Anterior cingulate cortex (tissue), 58 donors: ENCODE measurements around the gene SLC44A3.
A peak's percentile ranks its signal among the peaks of the same experiment; 100 is the strongest.
"Not testable (repeated sequence)": the region's sequence is repeated elsewhere in the genome, so short reads cannot be mapped to it uniquely, and the experiment has no call there.

Experiments used
- DNase-seq, 58 donors: peaks; one replicate each; lab custom pipeline; 2025; lab: John Stamatoyannopoulos, UW

Gene SLC44A3

DNA sequence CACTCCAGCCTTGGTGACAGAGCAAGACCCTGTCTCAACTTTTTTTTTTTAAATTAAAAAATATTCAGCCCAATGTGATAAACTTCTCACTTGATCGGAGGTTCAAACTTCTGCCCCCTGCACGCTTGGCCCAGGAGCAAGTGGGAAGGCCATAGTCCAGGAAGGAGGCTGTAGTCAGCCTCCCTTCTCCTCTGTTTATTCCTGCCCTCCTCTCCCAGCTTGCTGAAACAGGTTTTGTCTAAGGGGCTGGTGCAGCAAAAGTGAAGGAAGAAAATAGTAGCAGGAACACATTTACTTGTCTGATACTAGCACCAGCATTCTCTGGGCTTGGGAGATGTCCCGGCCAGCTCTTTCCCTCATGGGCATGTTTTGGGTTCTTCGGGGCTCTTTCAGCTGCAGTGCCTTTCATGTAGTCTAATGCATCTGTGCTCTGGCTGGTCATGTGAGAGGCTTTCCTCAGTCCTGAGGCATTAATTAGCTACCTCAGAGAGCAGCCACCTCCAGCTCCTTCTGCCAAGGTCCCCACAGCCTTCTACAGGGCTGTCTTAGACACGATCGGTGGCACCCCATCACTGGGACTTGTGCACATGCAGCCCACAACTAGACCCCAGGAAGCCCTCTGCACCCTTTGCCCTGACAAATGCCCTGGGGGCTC lies 12.9 kb downstream of the SLC44A3 start:
- DNase-seq, result no peak

DNA sequence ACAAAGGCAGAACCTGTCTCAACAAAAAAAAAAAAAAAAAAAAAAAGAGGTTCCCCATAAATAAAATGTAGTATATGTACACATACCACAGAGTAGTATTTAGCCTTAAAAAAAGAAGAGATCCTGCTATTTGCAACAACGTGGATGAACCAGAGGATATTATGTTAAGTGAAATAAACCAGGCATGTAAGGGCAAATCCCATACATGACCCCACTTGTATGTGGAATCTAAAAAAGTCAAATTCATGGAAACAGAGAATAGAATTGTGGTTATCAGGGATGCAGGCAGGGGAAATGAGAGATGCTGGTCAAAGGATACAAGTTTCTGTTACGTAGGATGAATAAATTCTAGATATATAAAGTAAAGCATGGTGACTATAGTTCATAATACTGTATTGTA lies 16.7 kb downstream of the SLC44A3 start:
- DNase-seq, result no peak

DNA sequence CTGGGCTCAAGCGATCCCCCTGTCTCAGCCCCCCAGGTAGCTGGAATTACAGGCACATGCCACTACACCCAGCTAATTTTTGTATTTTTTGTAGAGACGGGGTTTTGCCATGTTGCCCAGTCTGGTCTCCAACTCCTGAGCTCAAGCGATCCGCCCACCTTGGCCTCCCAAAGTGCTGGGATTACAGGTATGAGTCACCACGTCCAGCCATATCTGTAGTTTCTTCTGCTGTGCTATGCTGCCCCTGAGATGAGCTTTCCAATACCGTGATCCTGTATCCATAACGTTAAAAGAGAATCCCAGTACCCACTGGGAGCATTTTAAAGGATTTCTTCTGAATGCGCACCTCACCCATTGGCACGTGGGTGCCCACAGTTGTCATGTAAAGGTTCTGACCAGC lies 20.2 kb downstream of the SLC44A3 start:
- DNase-seq, result not testable (repeated sequence)

DNA sequence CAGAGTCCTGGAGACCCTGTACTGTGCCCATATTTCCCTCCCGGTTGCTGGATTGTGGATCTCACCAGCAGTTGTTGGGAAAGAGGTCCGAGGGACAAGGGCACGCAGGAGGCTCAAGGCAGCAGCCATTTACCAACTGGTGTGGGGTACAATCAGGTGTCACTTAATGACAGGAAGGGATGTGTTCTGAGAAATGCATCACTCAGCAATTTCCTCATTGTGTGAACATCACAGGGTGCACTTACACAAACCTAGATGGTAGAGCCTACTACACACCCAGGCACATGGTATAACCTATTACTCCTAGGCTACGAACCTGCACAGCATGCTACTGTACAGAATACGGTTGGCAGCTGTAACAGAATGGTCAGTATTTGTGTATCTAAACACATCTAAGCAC lies 20.7 kb downstream of the SLC44A3 start:
- no peak for DNase-seq

DNA sequence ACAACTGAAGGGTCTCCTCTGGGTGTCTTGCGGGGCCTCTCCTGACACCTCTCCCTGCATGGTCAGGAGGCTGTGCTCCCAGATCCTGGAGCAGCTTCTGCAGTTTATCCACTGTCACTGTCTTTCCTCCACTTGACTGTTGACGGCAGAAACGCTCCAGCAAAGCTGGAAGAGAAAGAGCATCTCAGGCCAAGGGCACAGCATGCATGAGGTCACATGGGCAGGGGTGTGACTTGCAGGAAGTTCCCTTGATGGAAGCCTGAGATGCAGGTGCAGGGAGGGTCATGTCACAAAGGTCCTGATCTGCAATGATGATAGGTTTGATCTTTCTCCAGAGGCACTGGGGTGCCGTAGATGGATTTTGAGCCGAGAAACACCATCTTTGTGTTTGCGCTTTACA lies 23.3 kb downstream of the SLC44A3 start:
- DNase-seq, result no peak

DNA sequence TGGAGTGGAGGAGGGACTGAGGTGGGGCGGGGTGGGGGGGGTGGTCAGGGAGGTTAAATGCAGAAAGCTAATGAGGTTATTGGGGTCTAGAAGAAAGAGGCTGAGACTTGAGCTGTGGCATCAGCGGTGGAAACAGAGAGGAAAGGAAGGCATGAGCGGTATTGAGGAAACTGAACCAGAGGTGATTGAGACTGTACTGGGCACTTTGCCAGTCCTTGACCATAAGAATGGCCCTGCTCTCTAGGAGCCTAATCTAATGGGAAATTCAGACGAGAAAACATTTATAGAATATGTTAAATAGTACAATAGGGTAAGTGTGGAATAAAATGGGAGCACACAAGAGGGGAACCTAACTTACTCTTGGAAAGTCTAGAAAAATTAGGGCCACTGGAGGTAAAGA lies 23.7 kb downstream of the SLC44A3 start:
- DNase-seq, result no peak

- no peak for DNase-seq
Measured at GRCh38 chr1:94846308-94846707, 26.2 kb downstream of the SLC44A3 start.

- DNase-seq, result peak in 24 of 58 donors; percentile 5 to 58 (median 24)
Measured at GRCh38 chr1:94851571-94851970, 31.4 kb downstream of the SLC44A3 start.

- no peak for DNase-seq
Measured at GRCh38 chr1:94852788-94853187, 32.6 kb downstream of the SLC44A3 start.

- peak in 55 of 58 donors; percentile 45 to 88 (median 74) for DNase-seq
Measured at GRCh38 chr1:94854458-94855306, 34.5 kb downstream of the SLC44A3 start.

DNA sequence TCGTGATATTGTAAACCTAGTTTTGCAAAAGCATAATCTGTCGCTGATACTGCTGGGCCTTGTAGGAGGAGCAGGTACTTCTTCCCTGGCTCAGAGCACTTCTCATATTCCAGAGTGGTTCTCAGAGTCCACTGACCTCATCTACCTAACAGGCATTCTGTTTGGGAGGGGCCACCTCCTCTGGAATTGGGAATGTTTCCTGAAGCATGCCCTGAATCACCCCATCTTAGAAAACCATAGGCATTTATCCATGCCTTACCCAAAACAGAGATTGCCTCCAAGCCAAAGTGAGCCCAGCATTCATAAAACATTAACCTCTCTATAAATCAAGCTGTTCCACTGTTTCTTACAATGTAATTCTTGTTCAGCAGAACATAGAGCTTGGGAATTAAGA lies 35.1 kb downstream of the SLC44A3 start:
- DNase-seq, result no peak

DNA sequence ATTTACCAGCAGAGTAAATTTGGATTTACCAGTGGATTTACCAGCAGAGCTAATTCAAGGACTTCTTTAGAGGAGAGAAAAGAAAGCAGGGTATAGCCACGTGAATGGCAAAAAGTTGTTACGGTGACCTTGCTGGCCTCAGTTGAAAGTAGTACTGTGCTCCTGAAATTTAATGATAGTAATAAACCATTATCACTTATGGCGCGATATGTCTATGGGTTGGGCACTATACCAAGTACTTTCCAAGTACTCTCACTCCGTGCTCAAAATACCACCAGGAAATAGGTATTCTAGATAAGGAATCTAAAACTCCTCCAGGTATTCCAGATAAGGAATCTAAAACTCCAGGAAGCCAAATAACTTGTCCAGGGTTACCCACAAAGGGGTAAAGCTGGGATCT lies 35.8 kb downstream of the SLC44A3 start:
- DNase-seq, result no peak

DNA sequence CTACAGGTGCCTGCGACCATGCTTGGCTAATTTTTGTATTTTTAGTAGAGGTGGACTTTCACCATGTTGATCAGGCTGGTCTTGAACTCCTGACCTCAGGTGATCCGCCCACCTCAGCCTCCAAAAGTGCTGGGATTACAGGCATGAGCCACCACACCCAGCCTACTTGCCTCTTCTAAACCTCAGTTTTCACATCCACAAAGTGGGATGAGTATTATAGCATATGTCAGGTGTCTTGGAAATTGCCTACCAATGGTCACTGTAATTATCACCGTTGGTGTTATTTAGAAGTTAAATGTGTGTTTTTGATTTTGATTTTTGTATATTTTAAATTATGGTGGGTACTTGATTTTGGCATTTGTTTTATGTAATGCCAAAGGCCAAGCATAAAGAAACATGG lies 36.7 kb downstream of the SLC44A3 start:
- DNase-seq, result no peak

GRCh38 chr1:94858276-94858675 lies 38.1 kb downstream of the SLC44A3 start:
- DNase-seq, result no peak

GRCh38 chr1:94859174-94859573 lies 39.0 kb downstream of the SLC44A3 start:
- no peak for DNase-seq

DNA sequence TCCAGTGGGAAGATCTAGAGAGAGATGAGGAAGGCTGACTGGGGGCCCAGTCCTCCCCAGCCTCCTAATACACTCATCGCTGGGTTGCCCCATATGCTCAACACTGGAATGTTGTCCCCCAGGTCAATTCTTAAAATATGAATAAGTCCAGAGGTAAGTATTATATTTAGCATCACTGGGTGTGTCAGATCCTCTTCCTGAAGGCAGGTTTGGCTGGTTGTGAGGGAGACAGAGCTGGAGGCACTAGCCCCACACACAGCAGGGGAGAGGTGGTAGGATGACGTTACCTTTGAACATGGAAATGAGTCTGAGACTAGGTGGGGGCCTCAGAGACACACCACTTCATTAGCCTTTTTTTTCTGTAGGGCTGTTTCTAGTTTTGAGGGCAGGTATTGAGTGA lies 42.6 kb downstream of the SLC44A3 start:
- no peak for DNase-seq

DNA sequence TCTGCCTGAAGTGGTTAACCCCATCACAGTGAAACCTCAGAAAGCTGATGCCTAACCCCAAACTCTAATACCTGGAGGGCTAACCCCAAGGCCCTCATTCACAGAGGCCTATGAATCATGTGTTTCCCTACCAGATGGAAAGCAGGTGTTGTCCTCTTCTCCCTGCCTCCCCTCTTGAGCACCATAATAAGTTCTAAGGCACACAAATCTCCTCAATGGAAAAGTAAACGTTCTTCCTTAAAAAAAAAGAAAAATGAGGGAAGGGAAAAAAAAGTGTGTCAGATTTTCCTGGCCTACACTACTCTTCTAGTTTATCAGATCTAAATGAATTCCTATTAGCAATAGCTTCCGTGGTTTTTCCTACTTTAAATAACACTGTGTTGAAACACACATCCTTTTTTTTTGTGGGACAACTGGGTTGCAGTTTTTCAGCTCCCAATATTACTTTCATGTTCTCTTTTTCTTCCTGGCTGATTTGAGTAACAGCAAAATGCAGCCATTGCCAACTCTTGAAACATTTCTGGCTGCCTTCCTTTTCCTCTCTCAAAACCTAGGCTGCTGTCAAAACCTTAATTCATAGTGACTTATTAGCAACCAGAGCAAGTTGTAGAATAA lies 43.2 kb downstream of the SLC44A3 start:
- DNase-seq, result peak in 6 of 58 donors; percentile 20 to 80 (median 74)

DNA sequence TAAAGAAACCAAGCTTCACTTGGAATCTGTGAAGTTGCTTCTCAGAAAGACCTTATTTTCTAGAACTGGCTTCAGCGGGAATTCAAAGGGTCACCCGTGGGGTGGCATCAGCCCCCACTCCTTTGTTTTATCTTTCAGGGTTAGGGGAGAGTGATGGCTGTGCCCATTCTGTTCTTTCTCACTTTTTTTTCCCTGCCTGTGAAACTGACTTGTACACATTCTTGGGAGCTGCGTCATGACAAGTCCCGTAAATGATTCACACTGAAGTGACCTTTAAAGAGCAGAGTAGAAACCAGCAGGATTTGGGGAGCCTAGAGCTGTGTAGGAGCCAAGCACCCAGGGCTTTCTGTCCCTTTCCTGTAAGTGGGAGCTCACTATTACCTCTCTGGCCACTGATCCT lies 43.8 kb downstream of the SLC44A3 start:
- DNase-seq, result peak in 22 of 58 donors; percentile 10 to 80 (median 32)

DNA sequence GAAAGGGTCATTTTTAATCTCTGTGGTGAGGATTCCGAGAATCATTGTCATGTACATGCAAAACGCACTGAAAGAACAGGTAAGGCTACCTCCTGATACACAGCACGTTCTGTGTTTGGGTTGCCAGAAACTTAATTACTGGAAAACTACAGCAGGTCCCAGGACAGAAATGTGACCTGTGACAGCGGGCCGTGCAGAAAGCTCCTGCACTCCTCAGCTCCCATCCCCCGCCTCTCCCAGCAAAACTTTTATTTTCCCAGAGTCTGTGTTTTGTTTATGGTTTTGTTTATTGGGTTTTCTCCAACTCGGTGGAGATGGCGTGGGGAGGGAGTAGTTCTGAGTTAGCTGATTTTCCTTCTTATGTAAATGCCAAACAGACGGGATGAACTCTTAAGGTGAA lies 44.7 kb downstream of the SLC44A3 start:
- DNase-seq, result no peak

DNA sequence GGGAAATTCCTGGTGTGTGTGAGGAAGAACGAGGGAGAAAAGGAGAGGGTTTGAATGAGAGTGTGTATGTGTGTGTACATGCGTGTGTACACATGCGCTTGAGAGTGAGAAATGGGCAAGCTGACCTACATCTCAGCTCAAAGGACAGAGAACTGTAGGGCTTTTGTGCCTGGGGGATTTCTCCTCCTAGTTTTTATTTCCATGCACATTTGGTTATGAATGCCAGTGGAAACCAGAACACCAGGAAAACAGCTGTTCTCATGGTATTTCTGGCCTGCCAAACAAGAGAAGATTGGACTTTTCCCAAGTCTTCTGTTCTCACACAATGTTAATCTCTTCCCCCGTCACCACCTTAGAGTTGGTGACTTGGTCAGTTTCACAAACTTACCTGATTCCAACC lies 45.2 kb downstream of the SLC44A3 start:
- DNase-seq, result peak in 4 of 58 donors; percentile 4 to 31 (median 14)

DNA sequence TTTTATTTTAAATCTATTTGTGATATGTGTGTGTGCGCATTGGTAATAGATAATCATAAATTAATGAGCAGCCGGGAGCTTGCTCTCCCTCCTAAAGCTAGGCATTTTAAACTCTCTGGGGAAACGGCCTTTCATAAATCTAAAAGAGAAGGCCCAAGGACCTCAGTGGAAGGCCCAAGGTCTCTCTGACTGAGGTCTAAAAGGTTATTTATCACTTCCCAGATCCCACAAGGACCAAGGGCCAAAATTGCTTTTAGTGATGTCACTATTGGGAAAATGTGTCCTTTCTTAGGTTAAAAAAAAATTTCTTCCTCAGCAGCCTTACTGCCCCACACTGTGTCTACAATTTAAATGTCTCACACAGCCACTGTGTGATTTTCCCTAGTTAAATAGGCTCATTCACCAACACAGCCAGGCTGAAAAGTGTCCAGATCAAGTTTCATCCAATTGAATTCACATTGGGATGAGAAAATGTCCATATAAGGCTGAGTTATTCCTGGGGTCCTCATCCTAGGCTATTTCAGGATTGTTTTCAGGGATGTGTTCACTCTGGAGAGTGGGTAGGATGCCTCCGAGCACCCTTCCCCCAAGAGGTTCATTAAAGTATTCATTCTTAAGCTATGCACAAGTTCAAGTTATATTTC lies 46.1 kb downstream of the SLC44A3 start:
- DNase-seq, result peak in 6 of 58 donors; percentile 5 to 36 (median 18)
